HEK293 (cell line): Measurements from ENCODE around the gene ATRNL1.

ENCODE experiments used
- CTCF ChIA-PET: fragments of 350-600 bp; formaldehyde crosslinking; extraction: SDS; loops from one replicate; lab custom pipeline; 2021; ENCODE audit warnings: antibody characterized with exemption; lab: Yijun Ruan, JAX
- POLR2A ChIA-PET: fragments of 300-600 bp; formaldehyde crosslinking; extraction: SDS; loops from one replicate; lab custom pipeline; 2020; ENCODE audit warnings: antibody characterized with exemption, inconsistent platforms; lab: Yijun Ruan, JAX
- H3K27ac ChIP-seq: fragments of 200-500 bp; sonication (Bioruptor generic); 2 replicates; pipeline ENCODE4 v1.5.1; 2014; ENCODE audit warnings: low read depth, low read length, control low read depth, inconsistent platforms; ENCODE audit errors: extremely low read depth
- H3K36me3 ChIP-seq, 2 experiments: fragments of 200-500 bp in 1 of 2; sonication (Bioruptor generic) in 1 of 2; 1 replicate in 1 of 2; 2 replicates in 1 of 2; pipeline ENCODE4 v1.5.1; 2014 to 2017; ENCODE audit warnings: inconsistent platforms in 2 of 2, low read length in 2 of 2; ENCODE audit not compliant: control insufficient read depth in 2 of 2, insufficient read depth in 1 of 2
- H3K4me1 ChIP-seq: fragments of 200-500 bp; sonication (Bioruptor generic); 2 replicates; pipeline ENCODE4 v1.5.1; 2014; ENCODE audit warnings: mild to moderate bottlenecking, low read length, inconsistent platforms; ENCODE audit not compliant: control insufficient read depth, insufficient read depth
- H3K4me3 ChIP-seq: 2 replicates; pipeline ENCODE4 v1.5.1; 2011; ENCODE audit warnings: low read depth, mild to moderate bottlenecking, control low read depth, low read length, moderate library complexity
- H3K9me3 ChIP-seq: fragments of 200-500 bp; sonication (Bioruptor generic); 2 replicates; pipeline ENCODE4 v1.5.1; 2014; ENCODE audit warnings: low read depth, low read length, inconsistent platforms; ENCODE audit not compliant: control insufficient read depth, insufficient read depth
- ELK4 ChIP-seq: IDR thresholded peaks from 2 replicates; pipeline ENCODE4 v1.6.1; 2011; ENCODE audit warnings: mild to moderate bottlenecking, low read depth, low read length, borderline replicate concordance
- HOXD13 ChIP-seq: sonication (generic); formaldehyde crosslinking; IDR thresholded peaks from 2 replicates; pipeline ENCODE4 v1.8.0; 2022; ENCODE audit warnings: missing genetic modification reagents, borderline replicate concordance
- SP2 ChIP-seq: fragments of 450-650 bp; formaldehyde crosslinking; IDR thresholded peaks from 2 replicates; pipeline ENCODE4 v1.5.1; 2016; ENCODE audit warnings: missing biosample characterization, missing genetic modification characterization
- ZNF10 ChIP-seq: fragments of 450-650 bp; formaldehyde crosslinking; IDR thresholded peaks from 2 replicates; pipeline ENCODE4 v1.5.1; 2017; ENCODE audit warnings: missing biosample characterization, missing genetic modification characterization
- ZNF112 ChIP-seq: fragments of 450-650 bp; formaldehyde crosslinking; IDR thresholded peaks from 2 replicates; pipeline ENCODE4 v1.5.0; 2017; ENCODE audit warnings: missing biosample characterization, missing genetic modification characterization
- ZNF133 ChIP-seq: fragments of 450-650 bp; formaldehyde crosslinking; IDR thresholded peaks from 2 replicates; pipeline ENCODE4 v1.5.1; 2016; ENCODE audit warnings: missing biosample characterization, missing genetic modification characterization
- ZNF174 ChIP-seq: fragments of 450-650 bp; formaldehyde crosslinking; IDR thresholded peaks from 2 replicates; pipeline ENCODE4 v1.5.0; 2017; ENCODE audit warnings: missing biosample characterization, mild to moderate bottlenecking, missing genetic modification characterization
- ZNF23 ChIP-seq: fragments of 450-650 bp; formaldehyde crosslinking; IDR thresholded peaks from 2 replicates; pipeline ENCODE4 v1.5.1; 2016; ENCODE audit warnings: missing biosample characterization, missing genetic modification characterization, borderline replicate concordance
- ZNF26 ChIP-seq: fragments of 450-650 bp; formaldehyde crosslinking; IDR thresholded peaks from 2 replicates; pipeline ENCODE4 v1.5.1; 2016; ENCODE audit warnings: missing biosample characterization, missing genetic modification characterization
- ZNF335 ChIP-seq: fragments of 450-650 bp; formaldehyde crosslinking; conservative IDR thresholded peaks from 2 replicates; pipeline ENCODE4 v1.5.1; 2016; ENCODE audit warnings: missing biosample characterization, missing genetic modification characterization
- ZNF521 ChIP-seq: fragments of 450-650 bp; formaldehyde crosslinking; IDR thresholded peaks from 2 replicates; pipeline ENCODE4 v1.5.1; 2017; ENCODE audit warnings: missing biosample characterization, mild to moderate bottlenecking, missing genetic modification characterization
- ZNF558 ChIP-seq: fragments of 450-650 bp; formaldehyde crosslinking; IDR thresholded peaks from 2 replicates; pipeline ENCODE4 v1.5.1; 2016; ENCODE audit warnings: missing biosample characterization, missing genetic modification characterization
- ZNF626 ChIP-seq: fragments of 450-650 bp; sonication (Bioruptor Pico); formaldehyde crosslinking; IDR thresholded peaks from 2 replicates; pipeline ENCODE4 v1.5.1; 2018; ENCODE audit warnings: missing biosample characterization, missing genetic modification characterization, inconsistent platforms
- ZNF629 ChIP-seq: fragments of 450-650 bp; formaldehyde crosslinking; IDR thresholded peaks from 2 replicates; pipeline ENCODE4 v1.5.1; 2017; ENCODE audit warnings: missing biosample characterization, missing genetic modification characterization
- ZNF791 ChIP-seq: fragments of 450-650 bp; formaldehyde crosslinking; IDR thresholded peaks from 2 replicates; pipeline ENCODE4 v1.5.1; 2016; ENCODE audit warnings: missing biosample characterization, missing genetic modification characterization
- ZSCAN16 ChIP-seq: fragments of 450-650 bp; formaldehyde crosslinking; IDR thresholded peaks from 2 replicates; pipeline ENCODE4 v1.5.1; 2016; ENCODE audit warnings: missing biosample characterization, missing genetic modification characterization
- TF ChIP-seq, protein P1 (sequence below): fragments of 450-650 bp; formaldehyde crosslinking; IDR thresholded peaks from 2 replicates; pipeline ENCODE4 v1.5.1; 2017; ENCODE audit warnings: missing biosample characterization, missing genetic modification characterization
- TF ChIP-seq, protein P2 (sequence below): fragments of 450-650 bp; formaldehyde crosslinking; IDR thresholded peaks from 2 replicates; pipeline ENCODE4 v1.5.1; 2016; ENCODE audit warnings: missing biosample characterization, missing genetic modification characterization

The ATRNL1 gene

DNA sequence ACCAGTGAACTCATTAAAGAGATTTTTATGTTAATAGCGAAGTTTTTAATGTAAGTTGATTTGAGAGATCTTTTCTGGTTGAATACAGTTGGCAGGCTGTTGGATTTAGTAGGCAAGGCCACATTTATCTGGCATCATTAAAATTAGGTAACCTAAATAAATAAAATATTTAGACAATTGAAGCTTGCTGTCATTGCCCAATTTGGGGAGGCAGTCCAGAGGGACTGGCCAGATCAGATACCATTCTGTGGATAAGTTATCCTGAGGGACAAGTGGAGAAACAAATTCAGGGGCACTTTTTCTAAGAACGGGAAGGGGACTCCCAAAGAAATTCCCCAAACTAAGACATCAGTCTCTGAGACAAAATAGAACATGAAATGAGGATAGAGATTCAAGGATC, 782.0 kb downstream of the ATRNL1 start (continued):
- TF ChIP-seq, protein P1, sequence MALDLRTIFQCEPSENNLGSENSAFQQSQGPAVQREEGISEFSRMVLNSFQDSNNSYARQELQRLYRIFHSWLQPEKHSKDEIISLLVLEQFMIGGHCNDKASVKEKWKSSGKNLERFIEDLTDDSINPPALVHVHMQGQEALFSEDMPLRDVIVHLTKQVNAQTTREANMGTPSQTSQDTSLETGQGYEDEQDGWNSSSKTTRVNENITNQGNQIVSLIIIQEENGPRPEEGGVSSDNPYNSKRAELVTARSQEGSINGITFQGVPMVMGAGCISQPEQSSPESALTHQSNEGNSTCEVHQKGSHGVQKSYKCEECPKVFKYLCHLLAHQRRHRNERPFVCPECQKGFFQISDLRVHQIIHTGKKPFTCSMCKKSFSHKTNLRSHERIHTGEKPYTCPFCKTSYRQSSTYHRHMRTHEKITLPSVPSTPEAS (tag by site-specific recombination) = no peak
- TF ChIP-seq SP2 (tag by site-specific recombination) = no peak
- TF ChIP-seq ZNF10 (tag by site-specific recombination) = no peak
- TF ChIP-seq, protein P2, sequence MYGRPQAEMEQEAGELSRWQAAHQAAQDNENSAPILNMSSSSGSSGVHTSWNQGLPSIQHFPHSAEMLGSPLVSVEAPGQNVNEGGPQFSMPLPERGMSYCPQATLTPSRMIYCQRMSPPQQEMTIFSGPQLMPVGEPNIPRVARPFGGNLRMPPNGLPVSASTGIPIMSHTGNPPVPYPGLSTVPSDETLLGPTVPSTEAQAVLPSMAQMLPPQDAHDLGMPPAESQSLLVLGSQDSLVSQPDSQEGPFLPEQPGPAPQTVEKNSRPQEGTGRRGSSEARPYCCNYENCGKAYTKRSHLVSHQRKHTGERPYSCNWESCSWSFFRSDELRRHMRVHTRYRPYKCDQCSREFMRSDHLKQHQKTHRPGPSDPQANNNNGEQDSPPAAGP = no peak
- no peak for TF ChIP-seq HOXD13 (CRISPR knock-in tag)
- no peak for TF ChIP-seq ZNF174
- TF ChIP-seq, all 188 proteins: peak for 0

- CTCF ChIA-PET = no interaction called here
Measured at GRCh38 chr10:115879372-115880089, 786.4 kb downstream of the ATRNL1 start.

GRCh38 chr10:115882021-115882420, 788.9 kb downstream of the ATRNL1 start:
- H3K36me3 ChIP-seq = no peaks in the 10 kb centered on the region
- CTCF ChIA-PET = no interaction called here
- TF ChIP-seq ZNF335 (no peak), ZNF791 (no peak), ZNF626 (tag by site-specific recombination) (no peak), ZNF521 (no peak)
- POLR2A ChIA-PET = no interaction called here
- H3K27ac ChIP-seq = no peak overlapping the region
- H3K4me1 ChIP-seq = no peaks in the 10 kb centered on the region
- no peak overlapping the region for H3K4me3 ChIP-seq
- H3K9me3 ChIP-seq = no peaks in the 10 kb centered on the region

More at GRCh38 chr10:115879372-115880089, 786.4 kb downstream of the ATRNL1 start:
- TF ChIP-seq ZNF26 (tag by site-specific recombination) (no peak), ZSCAN16 (no peak), ZNF112 (tag by site-specific recombination) (no peak), ZNF629 (tag by site-specific recombination) (no peak), ZNF558 (no peak), ZNF626 (tag by site-specific recombination) (no peak), ELK4 (no peak)
- Histone ChIP-seq H3K36me3 (no peaks in the 10 kb centered on the region), H3K4me3 (no peak overlapping the region), H3K9me3 (no peaks in the 10 kb centered on the region), H3K4me1 (no peaks in the 10 kb centered on the region), H3K27ac (no peak overlapping the region)
- POLR2A ChIA-PET = no interaction called here

GRCh38 chr10:115883372-115883771, 790.2 kb downstream of the ATRNL1 start:
- Histone ChIP-seq H3K4me3 (no peak overlapping the region), H3K27ac (no peak overlapping the region), H3K36me3 (no peaks in the 10 kb centered on the region), H3K4me1 (no peaks in the 10 kb centered on the region; the same call in 1 of the 2 replicates), H3K9me3 (no peaks in the 10 kb centered on the region)
- POLR2A ChIA-PET = no interaction called here
- CTCF ChIA-PET = interaction anchor here (0.6 kb wide), 1 partner anchor 84 kb away, joined by 3 read pairs; no protein-coding TSS in a partner anchor
- no peak for TF ChIP-seq ZNF133
- TF ChIP-seq ZNF23 = no peak
- TF ChIP-seq, all 188 proteins: peak for 0
